Measurements from ENCODE around the gene FNDC5.

FNDC5 gene

GRCh38 chr1:32876341-32877210, 5.9 kb upstream of the FNDC5 start:
- no peak overlapping the region for H3K4me3 ChIP-seq (replicated peaks; ENCODE audit: low read depth, low read length)
- TF ChIP-seq CTCF (IDR thresholded peaks at IDR 0.05; ENCODE audit: low read length, missing control alignments): peak; percentile 77
- DNase-seq (ENCODE audit: low read depth): peak; percentile 49

GRCh38 chr1:32874860-32875752, 4.4 kb upstream of the FNDC5 start:
- no peak overlapping the region for H3K4me3 ChIP-seq (replicated peaks; ENCODE audit: low read depth, low read length)
- DNase-seq (ENCODE audit: low read depth): no peak
- TF ChIP-seq CTCF (IDR thresholded peaks at IDR 0.05; ENCODE audit: low read length, missing control alignments): no peak

GRCh38 chr1:32873484-32873883, 2.8 kb upstream of the FNDC5 start:
- no peak for DNase-seq (ENCODE audit: low read depth)
- no peak overlapping the region for H3K4me3 ChIP-seq (replicated peaks; ENCODE audit: low read depth, low read length)
- no peak for TF ChIP-seq CTCF (IDR thresholded peaks at IDR 0.05; ENCODE audit: low read length, missing control alignments)

GRCh38 chr1:32872192-32872460, 1.4 kb upstream of the FNDC5 start:
- no peak for TF ChIP-seq CTCF (IDR thresholded peaks at IDR 0.05; ENCODE audit: low read length, missing control alignments)
- no peak overlapping the region for H3K4me3 ChIP-seq (replicated peaks; ENCODE audit: low read depth, low read length)

GRCh38 chr1:32871364-32872191, 866 bp upstream of the FNDC5 start:
- TF ChIP-seq CTCF (IDR thresholded peaks at IDR 0.05; ENCODE audit: low read length, missing control alignments): no peak
- peak overlapping the region; percentile 30 for H3K4me3 ChIP-seq (replicated peaks; ENCODE audit: low read depth, low read length)
- DNase-seq (ENCODE audit: low read depth): peak; percentile 2

More at GRCh38 chr1:32872192-32872460, 1.4 kb upstream of the FNDC5 start:
- DNase-seq (ENCODE audit: low read depth): no peak

DNA sequence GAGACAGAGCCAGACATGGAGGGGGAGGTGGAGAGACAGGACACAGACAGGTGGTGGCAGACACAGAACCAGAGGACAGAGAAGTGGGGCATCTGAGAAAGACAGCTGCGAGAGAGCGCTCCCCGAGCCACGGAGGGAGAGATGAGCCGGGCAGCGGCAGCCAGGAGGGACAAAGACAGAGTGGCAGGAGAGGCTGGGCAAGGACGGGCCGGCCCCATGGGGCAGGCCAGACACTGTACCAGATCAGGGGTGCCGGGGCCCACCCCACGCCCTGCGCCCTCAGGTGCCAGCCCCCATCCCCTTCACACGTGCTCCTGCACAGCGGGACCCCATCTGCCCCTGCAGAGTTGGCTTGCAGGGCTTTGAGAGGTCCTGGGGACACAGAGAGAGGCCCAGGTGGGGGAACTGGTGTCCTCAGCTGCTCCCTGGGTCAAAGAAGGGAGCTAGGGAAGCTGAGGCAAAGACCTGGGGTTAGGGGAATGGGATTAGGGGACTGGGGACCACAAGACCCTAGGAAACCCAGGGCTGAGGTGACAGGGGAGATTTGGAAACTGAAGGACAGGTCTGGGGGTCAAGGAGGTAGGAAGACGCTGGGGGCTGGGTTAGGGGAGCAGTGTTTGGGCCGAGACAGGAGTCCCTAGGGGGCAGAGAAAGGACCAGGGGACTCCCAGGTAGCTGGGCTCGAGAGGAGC, 643 bp downstream of the FNDC5 start:
- H3K4me3 ChIP-seq (replicated peaks; ENCODE audit: low read depth, low read length): peak overlapping the region; percentile 7
- no peak for TF ChIP-seq CTCF (IDR thresholded peaks at IDR 0.05; ENCODE audit: low read length, missing control alignments)
- DNase-seq (ENCODE audit: low read depth): no peak
